Measurements from ENCODE around the gene DCN.

DNA sequence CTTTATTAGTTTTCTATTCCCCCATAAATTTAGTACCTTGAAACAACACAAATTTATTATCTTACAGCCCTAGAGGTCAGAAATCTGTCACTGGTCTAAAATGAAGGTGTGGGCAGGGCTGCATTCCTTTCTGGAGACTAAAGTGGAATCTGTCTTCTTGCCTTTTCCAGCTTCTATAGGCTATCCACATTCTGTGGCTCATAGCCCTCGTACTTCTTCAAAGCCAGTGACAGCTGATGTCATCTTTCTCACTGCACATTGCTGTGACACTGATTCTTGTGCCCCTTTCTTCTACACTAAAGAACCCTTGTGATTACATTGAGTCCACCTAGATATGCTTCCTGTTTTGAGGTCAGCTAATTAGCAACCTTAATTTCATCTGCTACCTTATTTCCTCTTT lies 23.2 kb upstream of the DCN start:
- TF ChIP-seq, protein P1, sequence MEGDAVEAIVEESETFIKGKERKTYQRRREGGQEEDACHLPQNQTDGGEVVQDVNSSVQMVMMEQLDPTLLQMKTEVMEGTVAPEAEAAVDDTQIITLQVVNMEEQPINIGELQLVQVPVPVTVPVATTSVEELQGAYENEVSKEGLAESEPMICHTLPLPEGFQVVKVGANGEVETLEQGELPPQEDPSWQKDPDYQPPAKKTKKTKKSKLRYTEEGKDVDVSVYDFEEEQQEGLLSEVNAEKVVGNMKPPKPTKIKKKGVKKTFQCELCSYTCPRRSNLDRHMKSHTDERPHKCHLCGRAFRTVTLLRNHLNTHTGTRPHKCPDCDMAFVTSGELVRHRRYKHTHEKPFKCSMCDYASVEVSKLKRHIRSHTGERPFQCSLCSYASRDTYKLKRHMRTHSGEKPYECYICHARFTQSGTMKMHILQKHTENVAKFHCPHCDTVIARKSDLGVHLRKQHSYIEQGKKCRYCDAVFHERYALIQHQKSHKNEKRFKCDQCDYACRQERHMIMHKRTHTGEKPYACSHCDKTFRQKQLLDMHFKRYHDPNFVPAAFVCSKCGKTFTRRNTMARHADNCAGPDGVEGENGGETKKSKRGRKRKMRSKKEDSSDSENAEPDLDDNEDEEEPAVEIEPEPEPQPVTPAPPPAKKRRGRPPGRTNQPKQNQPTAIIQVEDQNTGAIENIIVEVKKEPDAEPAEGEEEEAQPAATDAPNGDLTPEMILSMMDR (IDR thresholded peaks at IDR 0.05; ENCODE audit: low read depth, low read length) = no peak
- TF ChIP-seq EZH2phosphoT487 (IDR thresholded peaks at IDR 0.05; ENCODE audit: low read depth) = no peak
